H9 (cell line): ENCODE measurements around the gene KRT78. TPM values are rescaled to one million over a fixed set of nuclear protein-coding genes. Genes with fewer than 3 reads are reported as not detected.

Source experiments
- DNase-seq: peaks from one replicate; pipeline ENCODE4 v3.0.0-alpha.2; 2017
- H2AFZ ChIP-seq: one replicate; pipeline ENCODE4 v1.6.1; 2013; ENCODE audit warnings: mild to moderate bottlenecking, low read length, control low read depth, moderate library complexity
- H2AK5ac ChIP-seq: 2 replicates; pipeline ENCODE4 v1.6.1; 2013; ENCODE audit warnings: low read length, control low read depth, mixed read lengths; ENCODE audit not compliant: insufficient read length
- H2BK120ac ChIP-seq: one replicate; pipeline ENCODE4 v1.6.1; 2013; ENCODE audit warnings: low read depth, mild to moderate bottlenecking, low read length, control low read depth, inconsistent platforms; ENCODE audit not compliant: poor library complexity, severe bottlenecking
- H2BK12ac ChIP-seq: 2 replicates; pipeline ENCODE4 v1.6.1; 2013; ENCODE audit warnings: low read length, control low read depth, mixed read lengths, low read depth; ENCODE audit not compliant: insufficient read length
- H2BK15ac ChIP-seq: 2 replicates; pipeline ENCODE4 v1.6.1; 2013; ENCODE audit warnings: low read depth, low read length, control low read depth
- H2BK20ac ChIP-seq: one replicate; pipeline ENCODE4 v1.6.1; 2013; ENCODE audit warnings: low read depth, mild to moderate bottlenecking, low read length, control low read depth, inconsistent platforms; ENCODE audit not compliant: poor library complexity, severe bottlenecking
- H2BK5ac ChIP-seq: 2 replicates; pipeline ENCODE4 v1.6.1; 2013; ENCODE audit warnings: low read length, control low read depth, mixed read lengths; ENCODE audit not compliant: insufficient read length
- H3K14ac ChIP-seq: 2 replicates; pipeline ENCODE4 v1.6.1; 2013; ENCODE audit warnings: low read length, control low read depth; ENCODE audit not compliant: insufficient read depth
- H3K18ac ChIP-seq: 2 replicates; pipeline ENCODE4 v1.6.1; 2013; ENCODE audit warnings: low read depth, mild to moderate bottlenecking, mixed read lengths, low read length, control low read depth; ENCODE audit not compliant: insufficient read length
- H3K23ac ChIP-seq: 2 replicates; pipeline ENCODE4 v1.6.1; 2013; ENCODE audit warnings: low read length, control low read depth, mixed read lengths, low read depth; ENCODE audit not compliant: insufficient read length
- H3K23me2 ChIP-seq: 2 replicates; pipeline ENCODE4 v1.6.1; 2013; ENCODE audit warnings: low read depth, mild to moderate bottlenecking, mixed read lengths, low read length, control low read depth; ENCODE audit not compliant: insufficient read length, poor library complexity, severe bottlenecking
- H3K27ac ChIP-seq: 2 replicates; pipeline ENCODE4 v1.5.1; 2013; ENCODE audit warnings: low read length, control low read depth, mixed read lengths, low read depth; ENCODE audit not compliant: insufficient read length
- H3K27me3 ChIP-seq: 2 replicates; pipeline ENCODE4 v1.6.1; 2013; ENCODE audit warnings: low read length, control low read depth, inconsistent platforms; ENCODE audit not compliant: insufficient read depth
- H3K4ac ChIP-seq: 2 replicates; pipeline ENCODE4 v1.6.1; 2013; ENCODE audit warnings: low read depth, mild to moderate bottlenecking, control low read depth, inconsistent platforms, low read length, moderate library complexity
- H3K4me1 ChIP-seq: 2 replicates; pipeline ENCODE4 v1.6.1; 2013; ENCODE audit warnings: low read length, control low read depth, inconsistent platforms; ENCODE audit not compliant: insufficient read depth
- H3K4me2 ChIP-seq: 2 replicates; pipeline ENCODE4 v1.6.1; 2013; ENCODE audit warnings: low read length, control low read depth, mixed read lengths; ENCODE audit not compliant: insufficient read length, insufficient read depth
- H3K56ac ChIP-seq: 2 replicates; pipeline ENCODE4 v1.6.1; 2013; ENCODE audit warnings: low read depth, mild to moderate bottlenecking, mixed read lengths, low read length, control low read depth; ENCODE audit not compliant: insufficient read length
- H3K79me1 ChIP-seq: 2 replicates; pipeline ENCODE4 v1.6.1; 2013; ENCODE audit warnings: low read depth, mild to moderate bottlenecking, moderate library complexity, low read length, control low read depth, inconsistent platforms; ENCODE audit not compliant: insufficient read depth, poor library complexity, severe bottlenecking
- H3K79me2 ChIP-seq: 2 replicates; pipeline ENCODE4 v1.6.1; 2013; ENCODE audit warnings: low read length, control low read depth, inconsistent platforms; ENCODE audit not compliant: insufficient read depth
- H3K9ac ChIP-seq: 2 replicates; pipeline ENCODE4 v1.6.1; 2013; ENCODE audit warnings: low read length, control low read depth, mixed read lengths; ENCODE audit not compliant: insufficient read length; ENCODE audit errors: extremely low read depth
- H3K9me3 ChIP-seq: one replicate; pipeline ENCODE4 v1.6.1; 2013; ENCODE audit warnings: low read depth, low read length, inconsistent platforms; ENCODE audit not compliant: control insufficient read depth
- H3T11ph ChIP-seq: one replicate; pipeline ENCODE4 v1.6.1; 2013; ENCODE audit warnings: mild to moderate bottlenecking, low read length, control low read depth, inconsistent platforms
- H4K20me1 ChIP-seq: one replicate; pipeline ENCODE4 v1.6.1; 2013; ENCODE audit not compliant: control insufficient read depth, insufficient read length, insufficient read depth
- H4K5ac ChIP-seq: 2 replicates; pipeline ENCODE4 v1.6.1; 2013; ENCODE audit warnings: low read depth, mild to moderate bottlenecking, mixed read lengths, low read length, control low read depth; ENCODE audit not compliant: insufficient read length
- H4K8ac ChIP-seq: replicated peaks from 2 replicates; pipeline ENCODE4 v1.6.1; 2013; ENCODE audit warnings: low read length, control low read depth, mixed read lengths, low read depth; ENCODE audit not compliant: insufficient read length
- H4K91ac ChIP-seq: 2 replicates; pipeline ENCODE4 v1.6.1; 2013; ENCODE audit warnings: low read depth, mild to moderate bottlenecking, moderate library complexity, mixed read lengths, low read length, control low read depth; ENCODE audit not compliant: insufficient read length
- H3K27ac Mint-ChIP-seq, 3 experiments: 2 replicates in 2 of 3; 3 replicates in 1 of 3; pipeline ENCODE4 v1.8.0; 2020 to 2021; ENCODE audit warnings: mixed read lengths in 3 of 3, mild to moderate bottlenecking in 1 of 3, moderate library complexity in 1 of 3
- H3K27me3 Mint-ChIP-seq: 2 replicates; pipeline ENCODE4 v1.8.0; 2021; ENCODE audit warnings: low read depth, mild to moderate bottlenecking, moderate library complexity, mixed read lengths
- H3K36me3 Mint-ChIP-seq, 3 experiments: 2 replicates in 2 of 3; 3 replicates in 1 of 3; pipeline ENCODE4 v1.8.0; 2020 to 2021; ENCODE audit warnings: low read depth in 3 of 3, mixed read lengths in 3 of 3; ENCODE audit not compliant: insufficient read depth in 1 of 3
- H3K4me1 Mint-ChIP-seq, 2 experiments: 2 replicates each; pipeline ENCODE4 v1.8.0; 2020; ENCODE audit warnings: mixed read lengths in 2 of 2
- H3K4me3 Mint-ChIP-seq, 2 experiments: 2 replicates in 1 of 2; 3 replicates in 1 of 2; pipeline ENCODE4 v1.8.0; 2020 to 2021; ENCODE audit warnings: mild to moderate bottlenecking in 2 of 2, mixed read lengths in 2 of 2, moderate library complexity in 1 of 2
- H3K9me3 Mint-ChIP-seq, 2 experiments: 2 replicates in 1 of 2; 3 replicates in 1 of 2; pipeline ENCODE4 v1.8.0; 2020; ENCODE audit warnings: mild to moderate bottlenecking in 2 of 2, mixed read lengths in 2 of 2, moderate library complexity in 1 of 2
- WGBS: extraction: QIAGEN DNeasy Blood & Tissue Kit; methylation state at CpG from one replicate; pipeline ENCODE4 v1.1.7; 2013; ENCODE audit warnings: missing lambda C conversion rate, low lambda C conversion rate, mixed read lengths; ENCODE audit not compliant: insufficient read length; ENCODE audit errors: extremely low coverage; 5-methylcytosine and 5-hydroxymethylcytosine counted together
- total RNA-seq: library from RNA; stranded (reverse); gene quantifications from 2 replicates; pipeline ENCODE4 v1.2.1, GENCODE V29; 2021
- TF ChIP-seq, protein P1 (sequence below): fragments of 200-600 bp; sonication (generic); conservative IDR thresholded peaks from 3 replicates; pipeline ENCODE4 v1.8.0; 2021; ENCODE audit warnings: antibody characterized with exemption, mild to moderate bottlenecking

Gene KRT78
- total RNA-seq, 1 experiment from 2014 or later, result not detected

DNA sequence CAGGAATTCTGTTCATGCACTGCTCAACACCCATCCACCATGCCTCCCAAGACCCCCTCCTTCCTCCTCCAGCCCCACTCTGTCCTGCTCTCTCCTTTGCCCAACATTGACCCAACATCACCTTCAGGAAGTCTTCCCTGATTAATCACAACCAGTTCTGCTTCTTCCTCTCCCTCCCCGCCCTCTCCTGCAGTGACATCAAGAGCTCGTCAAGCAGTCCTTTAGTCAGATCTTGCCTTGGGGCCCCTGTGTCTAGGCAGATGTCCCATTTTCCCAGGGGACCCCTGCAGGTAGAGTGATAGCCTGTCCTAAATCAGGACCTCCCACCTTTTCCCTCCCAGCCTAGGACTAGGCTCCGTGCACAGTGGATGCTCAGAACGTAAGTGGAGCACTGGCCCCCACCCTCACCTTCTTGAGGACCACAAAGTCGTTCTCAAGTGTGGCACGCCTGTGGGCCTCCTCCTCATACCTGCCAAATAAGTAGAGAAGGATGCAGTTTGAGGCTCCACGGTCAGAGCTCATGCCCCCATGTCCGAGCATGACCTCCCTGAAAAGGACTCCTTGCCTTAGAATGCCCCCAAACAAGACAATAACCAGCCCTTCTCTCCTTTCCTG is 2.3 kb downstream of the KRT78 start:
- no peak for DNase-seq
- H3K4me1 ChIP-seq, result no peaks in the 10 kb centered on the region

More for the DNA sequence above, 2.3 kb downstream of the KRT78 start:
- Mint-ChIP-seq H3K36me3 (no peaks in the 10 kb centered on the region), H3K4me3 (no peak overlapping the region), H3K27ac (no peak overlapping the region), H3K4me1 (peaks cover 0 to 4% of the 10 kb centered on the region in 2 experiments; a peak in 1 of 4 replicates), H3K27me3 (peaks cover 8% of the 10 kb centered on the region), H3K9me3 (no peaks in the 10 kb centered on the region)
- Histone ChIP-seq H3K9ac (no peak overlapping the region), H3K79me1 (no peaks in the 10 kb centered on the region), H2BK5ac (no peak overlapping the region), H2BK120ac (no peak overlapping the region), H2AK5ac (no peak overlapping the region), H2BK15ac (no peak overlapping the region), H3K27ac (no peak overlapping the region), H4K8ac (no peak overlapping the region), H3K23ac (no peak overlapping the region), H3K79me2 (no peaks in the 10 kb centered on the region), H3K18ac (no peak overlapping the region), H3K27me3 (no peaks in the 10 kb centered on the region), H3T11ph (no peak overlapping the region), H2AFZ (no peak overlapping the region), H4K91ac (no peak overlapping the region), H2BK20ac (no peak overlapping the region), H4K5ac (no peak overlapping the region), H3K4me2 (no peak overlapping the region), H2BK12ac (no peak overlapping the region), H3K56ac (no peak overlapping the region), H3K9me3 (no peaks in the 10 kb centered on the region), H3K4ac (no peak overlapping the region), H4K20me1 (no peaks in the 10 kb centered on the region), H3K14ac (no peak overlapping the region), H3K23me2 (peaks cover 2% of the 10 kb centered on the region)
- TF ChIP-seq, protein P1, sequence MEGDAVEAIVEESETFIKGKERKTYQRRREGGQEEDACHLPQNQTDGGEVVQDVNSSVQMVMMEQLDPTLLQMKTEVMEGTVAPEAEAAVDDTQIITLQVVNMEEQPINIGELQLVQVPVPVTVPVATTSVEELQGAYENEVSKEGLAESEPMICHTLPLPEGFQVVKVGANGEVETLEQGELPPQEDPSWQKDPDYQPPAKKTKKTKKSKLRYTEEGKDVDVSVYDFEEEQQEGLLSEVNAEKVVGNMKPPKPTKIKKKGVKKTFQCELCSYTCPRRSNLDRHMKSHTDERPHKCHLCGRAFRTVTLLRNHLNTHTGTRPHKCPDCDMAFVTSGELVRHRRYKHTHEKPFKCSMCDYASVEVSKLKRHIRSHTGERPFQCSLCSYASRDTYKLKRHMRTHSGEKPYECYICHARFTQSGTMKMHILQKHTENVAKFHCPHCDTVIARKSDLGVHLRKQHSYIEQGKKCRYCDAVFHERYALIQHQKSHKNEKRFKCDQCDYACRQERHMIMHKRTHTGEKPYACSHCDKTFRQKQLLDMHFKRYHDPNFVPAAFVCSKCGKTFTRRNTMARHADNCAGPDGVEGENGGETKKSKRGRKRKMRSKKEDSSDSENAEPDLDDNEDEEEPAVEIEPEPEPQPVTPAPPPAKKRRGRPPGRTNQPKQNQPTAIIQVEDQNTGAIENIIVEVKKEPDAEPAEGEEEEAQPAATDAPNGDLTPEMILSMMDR, result no peak
- WGBS, result no CpG with 5 or more reads among the region's 8 CpGs
